Left renal pelvis (tissue), 4 donors: ENCODE results near the gene POLR2F. TPM values are rescaled to one million over a fixed set of nuclear protein-coding genes. Genes with fewer than 3 reads are reported as not detected.
"Not testable (repeated sequence)": the region's sequence is repeated elsewhere in the genome, so short reads cannot be mapped to it uniquely, and the experiment has no call there.

ENCODE experiments used
- DNase-seq, 4 donors: peaks; one replicate each; pipeline ENCODE4 v3.0.0-alpha.2; 2013; ENCODE audit warnings: low read depth in 4 of 4, low spot score in 3 of 4
- polyA plus RNA-seq, 4 donors: library from polyadenylated mRNA; unstranded; fragments of 120-200 nt; gene quantifications; one replicate each; pipeline ENCODE4 v1.2.1, GENCODE V29; 2013; ENCODE audit not compliant: insufficient read length in 4 of 4

Gene POLR2F
- polyA plus RNA-seq, 4 donors = 47.9 to 74.8 (median 61.7) TPM

GRCh38 chr22:37976022-37976421 lies 22.5 kb downstream of the POLR2F start:
- not testable (repeated sequence) for DNase-seq

DNA sequence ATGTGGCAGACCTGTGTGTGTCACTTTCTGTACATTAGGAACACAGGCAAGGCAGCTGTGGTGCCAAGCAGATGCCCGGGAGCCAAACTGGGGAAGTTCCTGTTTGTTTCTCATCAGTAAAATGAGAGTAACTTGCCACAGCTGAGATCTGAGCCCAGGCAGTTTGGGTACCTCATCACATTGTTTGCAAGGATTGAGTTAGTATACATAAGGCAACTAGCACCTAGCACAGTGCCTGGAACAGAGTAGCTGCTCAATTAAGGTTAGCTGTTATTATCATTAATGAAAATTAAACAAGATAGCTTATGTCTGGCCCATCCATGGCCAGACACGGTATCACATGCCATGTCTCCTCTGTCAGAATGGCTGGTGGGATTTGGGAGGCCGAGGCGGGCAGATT lies 23.0 kb downstream of the POLR2F start:
- DNase-seq = no peak

DNA sequence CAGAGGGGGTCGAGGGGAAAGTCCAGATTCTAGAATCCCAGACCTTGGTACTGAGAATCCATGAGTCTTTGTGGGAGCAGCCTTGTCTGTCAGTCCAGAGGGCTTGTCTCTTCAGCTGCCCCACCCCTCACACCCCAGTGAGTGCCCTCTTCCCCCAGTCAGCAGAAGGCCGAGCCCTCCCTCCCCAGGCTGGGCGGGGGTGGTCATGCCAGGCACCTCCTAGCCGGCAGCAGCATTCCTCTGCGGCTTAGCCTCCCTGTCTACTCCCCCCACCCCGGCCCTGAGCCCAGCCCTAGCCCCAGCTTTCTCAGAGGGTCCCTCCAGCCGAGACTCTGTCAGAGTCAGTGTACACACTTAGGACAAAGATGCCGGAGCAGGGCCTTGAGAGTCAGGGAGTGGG lies 26.3 kb downstream of the POLR2F start:
- no peak for DNase-seq

DNA sequence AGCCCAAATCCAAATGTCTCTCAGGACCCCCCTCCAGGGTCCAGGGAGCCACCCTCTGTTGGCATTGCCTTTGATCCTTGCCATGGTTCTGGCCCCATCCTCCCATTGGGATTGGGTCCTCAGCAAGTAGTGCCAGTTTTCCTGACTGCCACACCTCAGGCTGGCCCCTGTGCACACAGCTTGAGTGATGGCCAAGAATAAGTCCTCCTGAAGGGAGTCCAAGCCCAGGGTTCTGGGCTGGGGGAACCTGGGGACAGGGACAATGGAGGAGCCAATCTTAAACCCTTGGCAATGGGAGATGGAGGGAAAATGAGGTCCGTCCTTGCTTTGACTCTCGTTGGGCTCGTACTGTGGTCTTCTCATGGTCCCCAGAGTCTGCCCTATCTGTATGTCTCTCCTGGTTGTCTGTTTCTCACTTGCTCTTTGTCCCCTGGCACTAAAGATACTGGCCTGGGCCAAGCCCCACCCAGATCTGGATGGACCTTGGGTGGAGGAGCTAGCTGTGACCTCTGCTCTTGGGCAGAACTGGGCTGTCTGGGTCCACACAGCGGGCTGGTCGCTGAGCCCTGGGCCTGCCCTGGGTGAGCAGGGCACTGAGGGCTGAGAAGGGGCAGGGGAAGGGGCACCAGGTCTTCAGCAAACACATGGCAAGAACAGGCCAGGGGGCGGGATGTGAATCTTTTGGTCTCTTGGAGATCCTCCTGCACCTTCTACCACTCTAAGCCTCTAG lies 27.9 kb downstream of the POLR2F start:
- DNase-seq = no peak

DNA sequence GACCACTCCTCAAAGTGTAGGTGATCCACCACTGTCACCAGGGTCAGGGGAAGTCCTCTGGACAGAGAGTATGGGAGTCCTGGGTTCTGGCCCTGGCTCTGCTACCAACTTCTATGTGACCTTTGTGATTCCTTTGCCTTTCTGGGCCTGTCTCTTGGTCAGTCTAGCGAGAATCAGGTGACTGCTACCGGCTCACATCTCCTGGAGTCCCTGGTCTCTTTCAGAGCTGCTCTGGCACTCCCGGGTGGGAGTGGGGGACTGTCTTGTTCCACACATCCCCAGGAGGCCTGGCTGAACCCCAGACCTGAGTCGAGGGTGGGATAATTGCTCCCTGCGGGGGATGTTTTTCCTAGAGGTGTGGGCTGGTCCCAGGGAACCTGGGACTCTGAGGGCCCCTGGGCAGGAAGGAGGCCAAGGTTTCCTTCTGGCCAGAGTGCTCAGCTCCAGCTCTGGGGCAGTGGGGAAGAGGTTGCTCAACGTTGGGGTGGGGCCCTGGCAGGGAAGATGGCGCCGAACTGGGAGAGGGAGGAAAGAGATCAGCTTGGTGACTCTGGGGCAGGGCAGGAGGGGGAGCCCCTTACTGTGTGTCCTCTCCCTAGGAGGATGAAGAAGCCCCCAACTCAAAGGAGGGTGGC lies 28.8 kb downstream of the POLR2F start:
- DNase-seq = no peak

DNA sequence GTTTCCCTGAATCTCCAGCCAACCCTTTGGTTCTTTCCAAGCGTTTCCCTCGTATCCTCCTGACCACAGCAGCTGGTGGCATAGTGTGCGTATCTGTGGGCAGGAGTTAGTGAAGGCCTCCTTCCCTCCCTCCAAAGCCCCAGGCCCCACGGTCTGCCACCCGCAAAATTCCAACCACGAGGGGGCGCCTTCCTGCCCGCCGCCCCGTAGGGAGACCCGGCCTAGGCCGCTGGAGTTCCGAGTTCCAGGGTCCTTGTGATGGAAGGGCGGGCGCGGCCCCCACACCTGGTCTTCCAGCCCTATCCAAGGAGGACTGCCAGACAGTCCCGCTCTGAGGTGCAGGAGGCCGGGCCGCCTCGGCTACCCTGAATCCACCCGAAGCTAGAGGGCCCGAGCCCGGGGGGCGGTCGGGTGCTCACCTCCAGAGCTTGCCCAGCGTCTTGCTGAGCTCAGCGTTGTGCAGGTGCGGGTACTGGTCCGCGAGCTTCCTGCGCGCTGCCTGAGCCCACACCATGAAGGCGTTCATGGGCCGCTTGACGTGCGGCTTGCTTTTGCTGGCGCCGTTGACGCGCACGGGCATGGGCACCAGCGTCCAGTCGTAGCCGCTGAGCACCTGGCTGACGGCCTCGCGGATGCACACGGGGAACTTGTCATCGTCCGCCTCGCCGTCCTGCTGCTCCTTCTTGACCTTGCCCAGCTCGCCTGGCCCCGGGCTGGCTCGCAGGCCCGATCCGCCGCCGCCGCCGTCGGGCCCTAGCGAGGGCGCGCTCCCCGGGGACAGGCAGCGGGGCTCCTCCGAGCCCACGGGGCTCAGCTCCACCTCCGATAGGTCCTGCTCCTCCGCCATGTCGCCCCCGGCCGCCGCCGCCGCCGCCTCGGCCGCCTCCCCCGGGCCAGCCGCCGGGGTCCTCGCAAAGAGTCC lies 29.7 kb downstream of the POLR2F start:
- DNase-seq = no peak

DNA sequence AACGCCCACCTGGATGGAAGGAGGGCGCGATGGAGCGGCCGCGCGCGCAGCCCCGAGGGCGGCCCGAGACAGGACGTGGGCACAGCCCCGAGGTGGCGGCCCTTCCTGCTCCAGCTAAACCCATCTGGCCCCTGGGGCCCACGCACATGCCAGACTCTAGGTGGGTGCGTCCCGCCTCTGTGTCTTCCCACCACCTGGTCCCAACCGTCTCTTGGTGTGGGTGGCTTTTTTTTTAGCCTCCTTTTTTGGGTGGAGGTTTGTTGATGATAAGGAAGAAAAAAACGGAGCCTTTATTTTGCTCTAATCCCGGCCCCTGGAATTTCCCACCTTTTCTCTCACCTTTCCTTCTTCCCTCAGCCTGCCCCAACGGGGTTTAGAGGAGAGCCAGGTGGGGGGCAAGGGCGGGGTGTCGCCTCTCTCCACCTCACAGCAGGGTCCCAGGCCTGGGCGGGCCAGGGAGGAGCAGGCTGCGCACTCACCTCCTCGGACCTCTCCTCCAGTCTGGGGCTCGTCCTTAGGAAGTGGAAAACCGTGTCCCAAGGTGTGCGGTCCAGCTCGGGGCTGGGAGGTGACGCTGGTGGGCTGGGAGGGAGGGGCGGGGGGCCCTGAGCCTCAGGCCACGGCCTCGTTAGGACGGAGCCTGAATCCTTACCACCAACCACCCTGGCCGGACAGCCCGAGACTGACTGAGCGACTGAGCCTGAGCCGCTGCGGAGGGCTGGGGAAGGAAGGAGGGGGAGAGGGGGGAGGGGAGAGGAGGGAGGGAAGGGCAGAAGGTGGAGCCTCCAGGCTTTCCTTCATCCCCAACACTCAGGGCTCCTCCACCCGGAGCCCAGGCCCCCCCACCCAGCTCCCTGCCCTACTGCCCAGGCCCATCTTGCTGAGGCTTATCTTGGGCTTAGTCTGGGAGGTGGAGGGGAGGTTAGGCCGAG lies 30.6 kb downstream of the POLR2F start, which contains the start of gene SOX10:
TSS of gene SOX10 (minus strand) at position 696 of the 932 bp plus-strand sequence. CDS start 771 bp downstream, outside the sequence.
- no peak for DNase-seq

GRCh38 chr22:37985050-37985585 lies 31.6 kb downstream of the POLR2F start:
- no peak for DNase-seq

GRCh38 chr22:37985751-37986281 lies 32.3 kb downstream of the POLR2F start:
- DNase-seq = no peak

DNA sequence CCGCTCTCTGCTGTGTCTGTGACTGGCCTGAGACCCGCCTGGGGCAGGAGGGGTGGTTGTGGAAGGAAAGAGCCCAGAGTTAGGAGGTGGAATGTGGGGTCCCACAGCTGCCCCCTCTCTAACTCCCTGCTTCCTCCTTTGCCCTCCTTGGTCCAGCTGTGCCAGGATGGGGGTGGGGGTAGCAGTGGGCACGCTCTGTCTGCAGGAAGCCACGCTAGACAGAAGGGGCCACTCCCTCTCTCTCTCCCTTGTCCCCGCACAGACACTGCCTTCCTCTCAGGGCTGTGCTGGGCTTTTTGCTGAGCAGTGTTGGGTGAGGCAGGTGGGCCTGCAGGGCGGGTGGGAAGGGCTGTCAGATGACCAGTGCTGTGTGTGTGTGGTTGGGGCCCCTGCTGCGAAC lies 32.9 kb downstream of the POLR2F start:
- no peak for DNase-seq

DNA sequence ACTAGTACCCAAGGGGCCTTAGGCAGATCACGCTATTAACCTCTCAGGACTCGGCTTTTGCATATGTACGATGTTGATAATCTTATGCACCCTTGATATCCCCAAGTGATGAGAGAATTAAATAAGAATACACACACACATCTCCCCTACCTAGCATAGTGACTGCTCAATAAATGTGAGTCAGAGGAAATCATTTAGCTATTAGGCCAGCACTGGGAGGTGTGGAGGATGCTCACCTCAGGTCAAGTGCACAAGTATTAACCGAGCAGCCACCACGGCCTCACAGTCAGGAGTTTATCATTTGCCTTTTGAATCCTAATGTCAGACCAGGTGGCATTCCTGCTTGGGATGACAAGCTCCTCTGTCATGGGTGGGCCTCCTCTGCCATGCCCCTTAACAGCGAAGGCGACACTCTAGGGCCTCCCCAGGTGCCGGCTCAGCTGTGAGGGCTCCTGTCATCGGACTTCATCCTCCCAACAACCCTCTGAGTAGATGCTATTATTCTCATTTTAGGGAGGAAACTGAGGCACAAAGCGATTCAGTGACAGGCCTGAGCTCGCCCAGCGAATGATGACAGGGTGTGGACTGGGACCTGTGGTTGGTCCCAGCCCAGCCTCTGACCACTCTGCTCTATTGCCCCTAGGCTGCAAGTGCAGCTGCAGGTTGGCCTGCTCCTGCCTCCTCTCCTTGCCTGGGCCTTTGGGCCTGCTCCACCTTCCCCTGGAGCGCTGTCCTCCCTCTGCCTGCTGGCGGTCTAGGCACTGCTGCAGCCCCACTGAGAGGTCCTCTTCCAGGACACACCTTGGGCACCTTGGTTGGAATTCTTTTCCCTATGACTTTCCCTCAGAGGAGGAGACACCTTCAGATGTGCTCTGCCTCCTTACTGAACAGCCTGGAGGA lies 35.9 kb downstream of the POLR2F start:
- no peak for DNase-seq

DNA sequence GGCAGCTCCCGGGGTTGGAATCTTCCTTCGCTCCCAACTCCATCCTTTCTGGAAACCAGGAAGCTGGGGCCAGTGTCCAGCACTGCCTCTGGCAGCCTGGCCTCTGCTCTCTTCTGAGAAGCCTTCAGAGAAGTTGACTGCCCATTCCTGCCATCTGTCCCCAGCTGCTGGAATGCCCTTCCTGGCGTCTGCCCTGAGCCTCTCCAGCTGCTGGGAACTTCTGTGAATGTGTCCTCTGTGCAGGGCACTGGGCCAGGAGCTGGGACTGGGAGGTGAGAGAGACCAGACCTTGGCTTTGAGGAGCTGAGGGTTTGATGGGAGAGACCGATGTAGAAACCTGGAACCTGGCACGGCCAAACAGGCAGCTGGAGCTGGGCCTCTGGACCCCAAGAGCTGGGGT lies 36.8 kb downstream of the POLR2F start:
- no peak for DNase-seq

DNA sequence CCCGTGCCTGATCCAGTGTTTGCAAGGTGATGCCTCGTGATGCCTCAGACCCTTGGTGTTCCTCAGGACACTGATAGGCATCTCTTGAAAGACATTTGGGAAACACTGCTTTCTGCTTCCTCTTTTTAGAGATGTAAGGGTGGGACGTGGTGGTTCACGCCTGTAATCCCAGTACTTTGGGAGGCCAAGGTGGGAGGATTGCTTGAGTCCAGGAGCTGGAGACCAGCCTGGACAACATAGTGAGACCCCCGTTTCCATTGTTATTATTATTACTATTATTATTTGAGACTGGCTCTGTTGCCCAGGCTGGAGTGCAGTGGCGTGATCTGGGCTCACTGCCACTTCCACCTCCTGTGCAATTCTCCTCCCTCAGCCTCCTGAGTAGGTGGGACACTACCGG lies 37.4 kb downstream of the POLR2F start:
- no peak for DNase-seq

- DNase-seq = no peak
Observed at GRCh38 chr22:37991731-37992442, 38.4 kb downstream of the POLR2F start.

DNA sequence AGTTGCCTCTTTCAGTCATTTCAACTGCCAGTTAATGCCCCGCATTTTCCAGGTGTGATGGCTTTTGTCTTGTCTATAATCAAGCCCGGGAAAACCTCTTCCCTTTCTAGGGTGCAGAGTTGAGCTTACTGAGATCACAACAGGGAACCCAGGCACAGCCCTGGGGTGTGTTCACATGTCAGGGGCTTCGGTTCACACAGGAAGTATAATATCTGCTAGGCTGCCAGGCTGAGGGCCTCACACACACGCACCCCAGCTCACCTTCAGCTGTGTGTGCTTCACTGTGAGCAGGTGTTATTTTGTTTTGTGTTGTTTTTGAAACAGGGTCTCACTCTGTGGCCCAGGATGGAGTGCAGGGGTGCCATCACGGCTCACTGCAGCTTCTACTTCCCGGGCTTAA lies 40.5 kb downstream of the POLR2F start:
- no peak for DNase-seq

DNA sequence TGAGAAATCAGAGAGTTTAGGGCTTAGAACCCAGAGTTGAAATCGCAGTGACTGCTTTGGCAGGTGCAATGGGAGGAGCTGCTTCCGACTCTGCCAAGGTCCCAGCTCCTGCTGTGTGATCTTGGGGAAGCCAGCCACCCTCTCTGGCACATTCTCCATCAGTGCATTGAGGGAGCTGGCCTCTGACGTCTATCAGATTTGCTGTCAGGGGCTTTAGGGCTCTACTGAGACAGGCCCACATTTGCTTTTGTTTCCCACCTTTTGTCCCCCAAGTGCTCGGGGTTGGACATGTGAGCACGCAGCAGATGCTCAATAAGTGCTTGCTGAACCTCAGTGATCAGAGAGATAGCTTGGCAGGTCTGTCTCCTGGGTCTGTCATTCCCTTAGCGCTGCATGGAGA lies 41.5 kb downstream of the POLR2F start:
- no peak for DNase-seq

DNA sequence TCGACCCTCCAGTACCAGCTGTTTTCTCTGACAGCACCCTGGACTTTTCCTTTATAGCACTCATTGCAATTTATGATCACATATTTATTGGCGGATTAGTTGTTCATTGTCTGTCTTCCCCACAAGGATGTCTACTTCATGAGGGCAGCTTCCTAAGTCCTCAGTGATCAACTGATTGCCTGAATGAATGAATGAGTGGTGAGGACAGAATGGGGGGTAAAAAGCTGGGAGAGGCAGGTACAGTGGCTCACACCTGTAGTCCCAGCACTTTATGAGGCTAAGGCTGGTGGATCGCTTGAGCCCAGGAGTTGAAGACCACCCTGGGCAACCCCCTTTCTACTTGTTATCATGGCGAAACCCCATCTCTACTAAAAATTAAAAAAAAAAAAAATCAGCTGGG lies 42.0 kb downstream of the POLR2F start:
- DNase-seq = no peak

- DNase-seq = no peak
Observed at GRCh38 chr22:37996079-37996478, 42.6 kb downstream of the POLR2F start.
